OCI-LY7 (cell line): Measurements from ENCODE around the gene NOTCH2. TPM values are rescaled to one million over a fixed set of nuclear protein-coding genes. Genes with fewer than 3 reads are reported as not detected.

ENCODE experiments used
- BruUV-seq: library from RNA; stranded (reverse); fragments of 400-500 nt; replicated peaks from 2 replicates; lab custom pipeline; 2021; lab: Mats Ljungman, UMichigan
- CTCF ChIA-PET: fragments of 300-600 bp; sonication (Branson Sonifier 250); formaldehyde crosslinking; loops from one replicate; lab custom pipeline; 2022; ENCODE audit warnings: antibody characterized with exemption; ENCODE audit not compliant: unreplicated experiment; lab: Charles Lee
- POLR2A ChIA-PET: fragments of 300-600 bp; sonication (Branson Sonifier 250); formaldehyde crosslinking; loops from one replicate; lab custom pipeline; 2022; ENCODE audit warnings: antibody characterized with exemption; lab: Charles Lee
- DNase-seq: peaks from one replicate; pipeline ENCODE4 v3.0.0-alpha.2; 2015; ENCODE audit warnings: low spot score
- H2AFZ ChIP-seq: fragments of 200-600 bp; sonication (generic), shearing (Covaris generic); 2 replicates; pipeline ENCODE4 v1.6.1; 2014; ENCODE audit warnings: mild to moderate bottlenecking, antibody characterized with exemption, low read length, moderate library complexity
- H3K27ac ChIP-seq: fragments of 200-600 bp; sonication (generic); 2 replicates; pipeline ENCODE4 v1.5.1; 2014; ENCODE audit warnings: mixed run types, low read depth, mild to moderate bottlenecking, moderate library complexity, low read length, inconsistent platforms; ENCODE audit not compliant: poor library complexity, severe bottlenecking
- H3K36me3 ChIP-seq: fragments of 200-600 bp; sonication (generic); 2 replicates; pipeline ENCODE4 v1.6.1; 2014; ENCODE audit warnings: mild to moderate bottlenecking, antibody characterized with exemption, low read length, moderate library complexity, mixed read lengths; ENCODE audit not compliant: insufficient read depth
- H3K4me1 ChIP-seq: fragments of 200-600 bp; sonication (generic); 2 replicates; pipeline ENCODE4 v1.5.1; 2014; ENCODE audit warnings: mild to moderate bottlenecking, low read length; ENCODE audit not compliant: insufficient read depth, poor library complexity, severe bottlenecking
- H3K4me2 ChIP-seq: fragments of 200-600 bp; sonication (generic); 2 replicates; pipeline ENCODE4 v1.6.1; 2014; ENCODE audit warnings: mild to moderate bottlenecking, low read length
- H3K4me3 ChIP-seq: fragments of 200-600 bp; sonication (generic); 2 replicates; pipeline ENCODE4 v1.5.1; 2014; ENCODE audit warnings: mild to moderate bottlenecking, low read depth, low read length; ENCODE audit not compliant: poor library complexity, severe bottlenecking
- H3K79me2 ChIP-seq: fragments of 200-600 bp; sonication (generic); 2 replicates; pipeline ENCODE4 v1.6.1; 2016; ENCODE audit warnings: low read depth, mild to moderate bottlenecking, low read length, moderate library complexity, mixed read lengths; ENCODE audit not compliant: insufficient read depth
- H3K9me2 ChIP-seq: fragments of 200-600 bp; sonication (generic); 2 replicates; pipeline ENCODE4 v1.6.1; 2016; ENCODE audit warnings: mild to moderate bottlenecking, low read length, mixed read lengths; ENCODE audit not compliant: insufficient read depth
- H3K9me3 ChIP-seq: fragments of 200-600 bp; sonication (generic); 2 replicates; pipeline ENCODE4 v1.6.1; 2014; ENCODE audit warnings: mild to moderate bottlenecking, mixed run types, low read length, mixed read lengths
- H4K20me1 ChIP-seq: fragments of 200-600 bp; sonication (generic); 2 replicates; pipeline ENCODE4 v1.6.1; 2014; ENCODE audit warnings: mild to moderate bottlenecking, antibody characterized with exemption, low read length, moderate library complexity, mixed read lengths; ENCODE audit not compliant: insufficient read depth
- CTCF ChIP-seq: fragments of 200-600 bp; sonication (generic); conservative IDR thresholded peaks from 2 replicates; pipeline ENCODE4 v1.5.1; 2014; ENCODE audit warnings: mild to moderate bottlenecking, antibody characterized with exemption, low read length, moderate library complexity, mixed read lengths
- EZH2phosphoT487 ChIP-seq: fragments of 200-600 bp; sonication (generic); IDR thresholded peaks from 2 replicates; pipeline ENCODE4 v1.6.1; 2018; ENCODE audit warnings: low read depth, borderline replicate concordance, mild to moderate bottlenecking, mixed run types, antibody characterized with exemption, low read length, moderate library complexity, mixed read lengths
- intact Hi-C: fragments of 100-400 bp; cut with micrococcal nuclease; formaldehyde crosslinking; loops from one replicate; pipeline ENCODE4 v1.10.0; 2022; ENCODE audit not compliant: unreplicated experiment
- total RNA-seq, 2 experiments: library from RNA; depleted of rRNA in 1 of 2; stranded (reverse); fragments of >200 nt in 1 of 2; shearing (Covaris generic) in 1 of 2; gene quantifications; 2 replicates each; pipeline ENCODE4 v1.2.3, GENCODE V29; 2014 to 2022

NOTCH2 gene
- total RNA-seq, 2 experiments from 2014 or later, result 31.0 to 50.6 TPM

DNA sequence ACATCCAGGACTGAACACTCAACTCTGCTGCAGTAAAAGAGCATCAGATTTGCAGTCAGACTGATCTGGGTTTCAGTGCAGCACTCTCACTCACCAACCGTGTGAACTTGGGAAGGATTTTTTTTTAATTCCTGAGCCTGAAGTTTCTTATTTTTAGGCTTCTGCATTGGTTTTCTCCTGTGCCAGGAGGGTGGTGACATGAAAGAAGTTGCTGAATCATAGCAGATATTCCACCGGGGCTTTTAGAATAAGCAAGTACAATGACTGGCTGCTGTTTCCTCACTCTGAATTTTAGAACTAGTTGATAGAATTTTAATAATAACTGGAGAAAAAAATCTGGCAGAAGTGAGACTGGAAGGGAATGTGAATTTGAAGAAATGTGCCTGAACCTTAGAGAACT lies 184.8 kb downstream of the NOTCH2 start:
- Histone ChIP-seq H3K79me2 (no peaks in the 10 kb centered on the region), H3K9me3 (peaks cover 4% of the 10 kb centered on the region; the same call in 1 of the 2 replicates), H3K4me1 (no peaks in the 10 kb centered on the region), H3K4me3 (no peak overlapping the region), H2AFZ (no peak overlapping the region), H3K27ac (no peak overlapping the region), H3K36me3 (no peaks in the 10 kb centered on the region), H3K9me2 (no peaks in the 10 kb centered on the region), H3K4me2 (no peak overlapping the region), H4K20me1 (no peaks in the 10 kb centered on the region)
- POLR2A ChIA-PET, result no interaction called here
- CTCF ChIA-PET, result no interaction called here
- DNase-seq, result no peak
- TF ChIP-seq CTCF (no peak), EZH2phosphoT487 (no peak)
- no TSS peak for BruUV-seq
- intact Hi-C loops, result no loop called here

GRCh38 chr1:119883826-119884225 lies 185.6 kb downstream of the NOTCH2 start:
- H2AFZ ChIP-seq, result no peak overlapping the region
- no peaks in the 10 kb centered on the region for H3K4me1 ChIP-seq
- POLR2A ChIA-PET, result no interaction called here
- TF ChIP-seq CTCF (no peak), EZH2phosphoT487 (no peak)
- no peak for DNase-seq
- intact Hi-C loops, result no loop called here
- no peak overlapping the region for H3K4me3 ChIP-seq
- BruUV-seq, result no TSS peak
- no peaks in the 10 kb centered on the region for H3K36me3 ChIP-seq
- H3K79me2 ChIP-seq, result no peaks in the 10 kb centered on the region
- H3K9me2 ChIP-seq, result no peaks in the 10 kb centered on the region
- CTCF ChIA-PET, result no interaction called here
- H3K4me2 ChIP-seq, result no peak overlapping the region
- H3K9me3 ChIP-seq, result peaks cover 2% of the 10 kb centered on the region; the same call in 1 of the 2 replicates
- H4K20me1 ChIP-seq, result no peaks in the 10 kb centered on the region
- H3K27ac ChIP-seq, result no peak overlapping the region

GRCh38 chr1:119882132-119883049 lies 187.1 kb downstream of the NOTCH2 start:
- H3K9me3 ChIP-seq, result no peaks in the 10 kb centered on the region
- POLR2A ChIA-PET, result interaction anchor here (1.3 kb wide), 1 partner anchor 11 kb away, joined by 3 read pairs; no protein-coding TSS in a partner anchor
- H4K20me1 ChIP-seq, result no peaks in the 10 kb centered on the region
- H3K36me3 ChIP-seq, result no peaks in the 10 kb centered on the region
- intact Hi-C loops, result no loop called here
- no TSS peak for BruUV-seq
- H3K4me3 ChIP-seq, result no peak overlapping the region
- H2AFZ ChIP-seq, result no peak overlapping the region
- DNase-seq, result no peak
- CTCF ChIA-PET, result no interaction called here
- no peaks in the 10 kb centered on the region for H3K4me1 ChIP-seq
- no peak overlapping the region for H3K27ac ChIP-seq
- H3K9me2 ChIP-seq, result no peaks in the 10 kb centered on the region
- no peak for TF ChIP-seq EZH2phosphoT487
- no peak for TF ChIP-seq CTCF
- no peak overlapping the region for H3K4me2 ChIP-seq
- H3K79me2 ChIP-seq, result no peaks in the 10 kb centered on the region
